H1 (cell line): Measurements from ENCODE around the gene SPEN.

Experiments used
- BRCA1 ChIP-seq: IDR thresholded peaks from 2 replicates; pipeline ENCODE4 v1.6.1; 2012; ENCODE audit warnings: low read depth, low read length, improper control_type of control experiment
- EP300 ChIP-seq, 2 experiments: IDR thresholded peaks; 1 replicate in 1 of 2; 2 replicates in 1 of 2; pipeline ENCODE4 v1.6.1; 2011 to 2012; ENCODE audit warnings: low read depth in 2 of 2, low read length in 2 of 2, mild to moderate bottlenecking in 2 of 2, borderline replicate concordance in 1 of 2, inconsistent platforms in 1 of 2, moderate library complexity in 1 of 2
- POLR2A ChIP-seq, 2 experiments: IDR thresholded peaks; 1 replicate in 1 of 2; 2 replicates in 1 of 2; pipeline ENCODE4 v1.6.1; 2011; ENCODE audit warnings: low read depth in 2 of 2, low read length in 2 of 2, mild to moderate bottlenecking in 2 of 2; ENCODE audit errors: control extremely low read depth in 1 of 2
- RNF2 ChIP-seq: fragments of 200-900, 300-1000 bp; sonication (generic); IDR thresholded peaks from 2 replicates; pipeline ENCODE4 v1.7.1; 2016; ENCODE audit warnings: borderline replicate concordance, low read depth, mild to moderate bottlenecking, antibody characterized with exemption, low read length; ENCODE audit not compliant: poor library complexity, severe bottlenecking; ENCODE audit errors: missing control alignments
- RXRA ChIP-seq: IDR thresholded peaks from 2 replicates; pipeline ENCODE4 v1.6.1; 2011; ENCODE audit warnings: low read depth, mild to moderate bottlenecking, low read length, moderate library complexity; ENCODE audit not compliant: insufficient read depth
- TF ChIP-seq, protein P1 (sequence below), 3 experiments: IDR thresholded peaks; 1 replicate in 2 of 3; 2 replicates in 1 of 3; pipeline versions ENCODE4 v1.5.1 to v1.6.1; 2011; ENCODE audit warnings: low read length in 3 of 3, mild to moderate bottlenecking in 3 of 3, inconsistent platforms in 2 of 3, low read depth in 1 of 3, moderate library complexity in 1 of 3; ENCODE audit not compliant: insufficient read depth in 1 of 3; ENCODE audit errors: control extremely low read depth in 1 of 3

DNA sequence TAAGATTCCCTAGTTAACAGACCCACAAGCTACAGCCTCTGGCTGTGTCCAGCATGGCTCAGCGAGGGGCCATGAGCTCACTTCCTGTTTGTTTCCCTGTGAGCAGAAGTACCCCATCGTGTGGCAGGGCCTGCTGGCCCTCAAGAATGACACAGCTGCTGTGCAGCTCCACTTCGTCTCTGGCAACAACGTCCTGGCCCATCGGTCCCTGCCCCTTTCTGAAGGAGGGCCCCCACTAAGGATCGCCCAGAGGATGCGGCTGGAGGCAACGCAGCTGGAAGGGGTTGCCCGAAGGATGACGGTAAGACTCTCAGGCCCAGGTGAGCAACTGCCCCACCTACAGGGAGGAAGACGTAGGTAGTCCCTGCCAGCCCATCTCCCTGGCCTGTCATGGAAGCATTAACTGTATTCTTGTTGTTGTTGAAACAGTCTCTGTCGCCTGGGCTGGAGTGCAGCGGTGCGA is 90.2 kb downstream of the SPEN start:
- TF ChIP-seq, protein P1, sequence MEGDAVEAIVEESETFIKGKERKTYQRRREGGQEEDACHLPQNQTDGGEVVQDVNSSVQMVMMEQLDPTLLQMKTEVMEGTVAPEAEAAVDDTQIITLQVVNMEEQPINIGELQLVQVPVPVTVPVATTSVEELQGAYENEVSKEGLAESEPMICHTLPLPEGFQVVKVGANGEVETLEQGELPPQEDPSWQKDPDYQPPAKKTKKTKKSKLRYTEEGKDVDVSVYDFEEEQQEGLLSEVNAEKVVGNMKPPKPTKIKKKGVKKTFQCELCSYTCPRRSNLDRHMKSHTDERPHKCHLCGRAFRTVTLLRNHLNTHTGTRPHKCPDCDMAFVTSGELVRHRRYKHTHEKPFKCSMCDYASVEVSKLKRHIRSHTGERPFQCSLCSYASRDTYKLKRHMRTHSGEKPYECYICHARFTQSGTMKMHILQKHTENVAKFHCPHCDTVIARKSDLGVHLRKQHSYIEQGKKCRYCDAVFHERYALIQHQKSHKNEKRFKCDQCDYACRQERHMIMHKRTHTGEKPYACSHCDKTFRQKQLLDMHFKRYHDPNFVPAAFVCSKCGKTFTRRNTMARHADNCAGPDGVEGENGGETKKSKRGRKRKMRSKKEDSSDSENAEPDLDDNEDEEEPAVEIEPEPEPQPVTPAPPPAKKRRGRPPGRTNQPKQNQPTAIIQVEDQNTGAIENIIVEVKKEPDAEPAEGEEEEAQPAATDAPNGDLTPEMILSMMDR (IDR thresholded peaks at IDR 0.05; ENCODE audit: control extremely low read depth in 1 of 3, insufficient read depth in 1 of 3, low read depth in 1 of 3, low read length in 3 of 3), result peak in 2 of 3 experiments; percentile 40 to 53; a peak in 3 of 4 replicates
- TF ChIP-seq POLR2A (IDR thresholded peaks at IDR 0.05; ENCODE audit: control extremely low read depth in 1 of 2, low read depth in 2 of 2, low read length in 2 of 2) (no peak), RXRA (no peak), EP300 (IDR thresholded peaks at IDR 0.05; ENCODE audit: borderline replicate concordance in 1 of 2, low read depth in 2 of 2, low read length in 2 of 2) (no peak), BRCA1 (no peak), RNF2 (no peak)
